T47D (cell line): ENCODE results near the gene PARD3.
"Not testable (repeated sequence)": the region's sequence is repeated elsewhere in the genome, so short reads cannot be mapped to it uniquely, and the experiment has no call there.

ENCODE experiments used
- DNase-seq, 2 experiments: peaks; one replicate each; pipeline versions ENCODE4 v3.0.0 to v3.0.0-alpha.2; 2011 to 2012; ENCODE audit warnings: low read depth in 1 of 2, low spot score in 1 of 2
- JUND ChIP-seq: IDR thresholded peaks from 2 replicates; pipeline ENCODE4 v1.6.1; 2012; ENCODE audit warnings: low read depth
- in situ Hi-C: cut with HindIII; loops from 2 replicates; pipeline ENCODE4 v1.10.0; 2016; ENCODE audit warnings: low sequenced_read_pairs, low pct_unique_long_range_greater_than_20kb

Gene PARD3

DNA sequence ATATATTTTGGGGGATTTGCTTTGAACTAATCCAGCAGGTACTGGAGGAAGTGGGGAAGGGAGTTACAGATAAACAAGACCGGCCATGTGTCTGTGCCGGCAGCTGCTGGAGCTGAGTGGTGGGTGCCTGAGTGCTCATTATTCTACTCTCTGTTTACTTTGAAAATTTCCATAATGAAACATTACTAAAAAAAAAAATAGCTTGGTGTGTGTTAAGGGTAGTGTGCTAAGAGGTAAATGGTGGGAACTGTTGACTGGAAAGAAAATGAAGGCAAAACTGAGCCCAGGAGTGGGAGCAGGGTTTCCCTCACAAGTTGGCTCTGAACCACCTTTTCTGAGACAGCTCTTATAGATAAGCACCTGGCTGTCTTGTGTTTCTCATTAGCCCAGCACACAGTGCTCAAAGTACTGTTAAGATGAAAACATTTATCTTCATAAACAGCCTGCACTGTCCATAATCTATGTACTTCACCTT lies 50.6 kb downstream of the PARD3 start:
- in situ Hi-C loops: no loop called here
- no peak for DNase-seq
- no peak for TF ChIP-seq JUND

- DNase-seq: no peak
- in situ Hi-C loops: no loop called here
- no peak for TF ChIP-seq JUND
Observed at GRCh38 chr10:34762603-34763299, 52.3 kb downstream of the PARD3 start.

DNA sequence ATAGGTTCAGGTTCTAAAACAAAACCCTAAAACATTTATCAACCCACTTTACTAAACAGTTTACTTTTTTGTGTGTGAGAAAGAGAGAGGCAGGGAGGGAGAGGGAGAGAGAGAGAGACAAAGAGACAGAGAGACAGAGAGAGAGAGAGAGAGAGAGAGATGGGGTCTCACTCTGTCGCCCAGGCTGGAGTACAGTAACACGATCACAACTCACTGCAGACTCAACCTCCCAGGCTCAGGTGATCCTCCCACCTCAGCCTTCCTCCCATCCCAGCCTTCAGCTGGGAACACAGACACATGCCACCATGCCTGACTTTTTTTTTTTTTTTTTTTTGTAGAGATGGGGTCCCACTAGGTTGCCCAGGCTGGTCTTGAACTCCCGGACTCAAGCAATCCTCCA lies 52.9 kb downstream of the PARD3 start:
- no peak for TF ChIP-seq JUND
- in situ Hi-C loops: no loop called here
- no peak for DNase-seq

GRCh38 chr10:34761453-34761852 lies 53.6 kb downstream of the PARD3 start:
- in situ Hi-C loops: no loop called here
- DNase-seq: no peak
- no peak for TF ChIP-seq JUND

- in situ Hi-C loops: no loop called here
- DNase-seq: peak in 1 of 2 experiments; percentile 15
- TF ChIP-seq JUND: no peak
Observed at GRCh38 chr10:34760606-34761005, 54.5 kb downstream of the PARD3 start.

- TF ChIP-seq JUND: no peak
- in situ Hi-C loops: no loop called here
- no peak for DNase-seq
Observed at GRCh38 chr10:34759837-34760215, 55.3 kb downstream of the PARD3 start.

GRCh38 chr10:34759161-34759836 lies 55.8 kb downstream of the PARD3 start:
- TF ChIP-seq JUND: no peak
- no peak for DNase-seq
- in situ Hi-C loops: no loop called here

- TF ChIP-seq JUND: no peak
- in situ Hi-C loops: no loop called here
- peak in 1 of 2 experiments; percentile 19 for DNase-seq
Observed at GRCh38 chr10:34758447-34758996, 56.6 kb downstream of the PARD3 start.

DNA sequence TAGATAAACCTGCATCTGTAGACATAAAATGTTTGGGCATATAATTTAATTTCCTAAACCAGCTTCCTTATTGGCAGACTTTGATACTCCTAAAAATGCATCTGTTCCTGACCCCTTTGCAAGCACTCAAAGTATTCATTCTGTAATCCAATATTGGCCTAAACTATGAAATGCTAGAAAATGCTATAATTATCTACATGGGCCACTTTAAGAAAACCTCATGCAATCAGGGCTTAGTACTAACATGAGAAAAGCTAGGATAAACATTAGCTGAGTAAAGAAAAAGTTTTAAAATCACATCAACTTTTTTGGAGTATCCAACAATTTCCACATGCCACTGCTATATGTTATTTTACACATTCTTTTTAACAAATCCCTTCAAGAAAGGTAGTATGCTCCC lies 57.2 kb downstream of the PARD3 start:
- DNase-seq: no peak
- no peak for TF ChIP-seq JUND
- in situ Hi-C loops: no loop called here

DNA sequence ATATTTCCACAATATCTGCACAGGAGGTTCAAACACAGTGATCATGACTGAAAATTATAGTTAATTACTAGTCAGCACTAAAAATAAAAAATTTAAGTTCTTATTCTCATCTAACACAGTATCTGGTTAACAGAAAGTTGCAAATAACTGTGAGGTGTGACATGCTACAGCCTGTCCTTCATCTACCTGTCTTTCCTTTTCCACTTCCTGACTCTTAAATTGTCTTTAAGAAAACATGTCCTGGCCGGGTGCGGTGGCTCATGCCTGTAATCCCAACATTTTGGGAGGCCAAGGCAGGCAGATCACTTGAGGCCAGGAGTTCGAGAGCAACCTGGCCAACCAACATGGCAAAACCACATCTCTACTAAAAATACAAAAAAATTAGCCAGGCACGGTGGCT lies 57.9 kb downstream of the PARD3 start:
- DNase-seq, in situ Hi-C loops: not testable (repeated sequence)

DNA sequence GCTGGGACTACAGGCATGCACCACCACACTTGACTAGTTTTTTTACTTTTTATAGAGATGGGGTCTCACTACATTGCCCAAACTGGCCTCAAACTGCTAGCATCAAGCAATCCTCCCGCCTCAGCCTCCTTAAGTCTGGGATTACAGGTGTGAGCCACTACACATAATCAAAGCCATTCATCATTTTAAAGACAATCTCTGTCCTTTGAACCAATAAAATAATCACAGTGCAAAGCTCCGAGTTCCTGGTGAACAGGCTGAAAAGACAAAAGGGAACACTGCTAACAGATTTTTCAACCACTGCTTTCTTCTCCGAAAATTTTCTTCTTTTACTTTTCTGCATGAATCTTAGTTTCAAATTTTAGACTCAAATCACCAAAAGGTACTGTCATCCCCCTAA lies 58.5 kb downstream of the PARD3 start:
- DNase-seq: no peak
- no peak for TF ChIP-seq JUND
- in situ Hi-C loops: no loop called here

- DNase-seq: peak in 1 of 2 experiments; percentile 22
- TF ChIP-seq JUND: no peak
- in situ Hi-C loops: no loop called here
Observed at GRCh38 chr10:34753014-34753757, 61.9 kb downstream of the PARD3 start.

DNA sequence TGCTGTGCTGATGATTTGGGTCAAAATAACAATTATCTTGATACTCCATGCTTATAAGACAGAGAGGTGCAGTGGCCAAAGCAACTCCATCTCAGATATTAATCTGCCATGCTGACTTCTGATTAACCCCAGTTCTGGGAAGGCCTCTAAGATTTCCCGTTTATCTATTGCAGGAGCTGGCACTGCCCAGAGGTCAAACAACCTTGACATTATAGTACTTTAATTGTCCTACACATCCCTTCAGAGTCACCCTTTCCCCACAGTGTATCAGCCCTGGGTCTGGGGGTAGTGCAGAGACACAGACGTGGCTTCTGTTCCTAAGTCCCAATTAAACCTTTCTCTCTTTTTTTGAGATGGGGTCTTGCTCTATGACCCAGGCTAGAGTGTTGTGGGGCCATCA lies 63.8 kb downstream of the PARD3 start:
- in situ Hi-C loops: no loop called here
- TF ChIP-seq JUND: no peak
- DNase-seq: no peak

DNA sequence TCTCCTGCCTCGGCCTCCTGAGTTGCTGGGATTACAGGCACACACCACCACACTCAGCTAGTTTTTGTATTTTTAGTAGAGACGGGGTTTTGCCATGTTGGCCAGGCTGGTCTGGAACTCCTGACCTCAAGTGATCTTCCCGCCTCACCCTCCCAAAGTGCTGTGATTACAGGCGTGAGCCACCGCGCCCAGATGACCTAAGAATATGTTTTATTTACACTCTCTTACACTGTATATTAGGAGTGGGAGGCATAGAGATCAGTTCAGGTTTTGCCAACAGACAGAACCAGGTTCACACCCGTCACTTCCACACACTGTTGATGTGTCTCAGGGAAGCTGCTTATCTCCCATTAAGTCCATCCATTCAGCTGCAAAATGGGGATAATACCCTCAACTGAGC lies 64.3 kb downstream of the PARD3 start:
- DNase-seq, in situ Hi-C loops: not testable (repeated sequence)
